C4-2B (cell line): ENCODE measurements around the gene TMEM134.

Source experiments
- CTCF ChIP-seq: fragments of 450-650 bp; conservative IDR thresholded peaks from 2 replicates; pipeline ENCODE4 v1.5.1; 2017; ENCODE audit warnings: mild to moderate bottlenecking
- ZFX ChIP-seq: fragments of 450-650 bp; IDR thresholded peaks from 2 replicates; pipeline ENCODE4 v1.6.1; 2017

DNA sequence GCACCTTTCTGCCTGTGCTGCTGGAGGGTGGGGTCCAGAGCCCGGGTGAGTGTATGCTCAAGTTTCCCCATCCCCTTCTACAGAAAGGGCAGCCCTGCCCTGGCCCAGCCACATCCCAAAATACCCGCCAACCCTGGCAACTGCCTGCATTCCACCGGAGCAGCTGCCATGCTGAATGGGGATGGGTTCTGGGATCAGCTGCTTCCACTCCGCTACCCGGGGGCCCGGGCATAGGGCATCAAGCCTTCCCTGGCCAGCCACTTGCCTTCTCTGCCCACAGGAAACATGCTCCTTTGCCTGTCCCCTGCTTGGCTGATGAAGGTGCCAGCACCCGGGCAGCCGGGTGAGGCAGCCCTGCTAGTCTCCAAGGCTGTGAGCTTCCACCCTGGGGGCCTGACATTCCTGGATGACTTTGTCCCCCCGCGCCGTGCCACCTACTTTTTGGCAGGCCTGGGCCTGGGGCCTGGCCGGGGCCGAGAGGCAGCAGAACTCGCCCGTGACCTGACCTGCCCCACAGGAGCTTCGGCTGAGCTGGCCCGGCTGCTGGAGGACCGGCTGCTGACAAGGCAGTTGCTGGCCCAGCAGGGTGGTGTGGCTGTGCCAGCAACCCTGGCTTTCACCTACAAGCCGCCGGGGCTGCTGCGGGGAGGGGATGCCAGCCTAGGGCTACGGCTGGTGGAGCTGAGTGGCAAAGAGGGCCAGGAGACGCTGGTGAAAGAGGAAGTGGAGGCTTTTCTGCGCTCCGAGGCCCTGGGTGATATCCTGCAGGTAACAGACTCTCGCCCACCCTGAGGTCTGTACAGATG is 50.4 kb downstream of the TMEM134 start:
- TF ChIP-seq CTCF: no peak
- TF ChIP-seq ZFX: peak; percentile 81; the same call in 1 of the 2 replicates
